Fibroblast of lung (primary cell): ENCODE results near the gene CENPF. TPM values are rescaled to one million over a fixed set of nuclear protein-coding genes. Genes with fewer than 3 reads are reported as not detected.
A peak's percentile ranks its signal among the peaks of the same experiment; 100 is the strongest.

ENCODE experiments used
- DNase-seq, 2 donors: peaks; one replicate each; pipeline versions ENCODE4 v3.0.0 to v3.0.0-alpha.2; 2010; ENCODE audit warnings: low read depth in 2 of 2
- H2AFZ ChIP-seq: 2 replicates; pipeline ENCODE4 v1.5.1; 2012; ENCODE audit warnings: low read length, control low read depth, inconsistent platforms
- H3K27ac ChIP-seq: 2 replicates; pipeline ENCODE4 v1.5.1; 2011; ENCODE audit warnings: low read length, control low read depth; ENCODE audit not compliant: insufficient read depth
- H3K27me3 ChIP-seq: 2 replicates; pipeline ENCODE4 v1.5.1; 2011; ENCODE audit warnings: mild to moderate bottlenecking, low read length; ENCODE audit not compliant: control insufficient read depth, insufficient read depth
- H3K36me3 ChIP-seq: 2 replicates; pipeline ENCODE4 v1.5.1; 2011; ENCODE audit warnings: low read length; ENCODE audit not compliant: control insufficient read depth, insufficient read depth
- H3K4me1 ChIP-seq: 2 replicates; pipeline ENCODE4 v1.5.1; 2011; ENCODE audit warnings: low read length; ENCODE audit not compliant: control insufficient read depth, insufficient read depth; ENCODE audit errors: extremely low read depth
- H3K4me2 ChIP-seq: 2 replicates; pipeline ENCODE4 v1.5.1; 2011; ENCODE audit warnings: low read length, control low read depth; ENCODE audit not compliant: insufficient read depth; ENCODE audit errors: extremely low read depth
- H3K4me3 ChIP-seq, 4 experiments: fragments of 200-600 bp in 1 of 4; sonication (generic) in 1 of 4; replicated peaks in 1 of 4; 2 replicates each; pipeline ENCODE4 v1.5.1; 2011 to 2016; ENCODE audit warnings: low read length in 4 of 4, low read depth in 3 of 4, mild to moderate bottlenecking in 3 of 4, control low read depth in 2 of 4, inconsistent platforms in 1 of 4, mixed read lengths in 1 of 4; ENCODE audit not compliant: insufficient read depth in 1 of 4; ENCODE audit errors: control extremely low read depth in 1 of 4
- H3K79me2 ChIP-seq: 2 replicates; pipeline ENCODE4 v1.5.1; 2012; ENCODE audit warnings: mild to moderate bottlenecking, low read length, inconsistent platforms; ENCODE audit not compliant: control insufficient read depth, insufficient read depth
- H3K9ac ChIP-seq: 2 replicates; pipeline ENCODE4 v1.5.1; 2011; ENCODE audit warnings: mild to moderate bottlenecking, low read length, control low read depth; ENCODE audit not compliant: insufficient read depth
- H3K9me3 ChIP-seq: 2 replicates; pipeline ENCODE4 v1.5.1; 2012; ENCODE audit warnings: low read depth, low read length; ENCODE audit not compliant: control insufficient read depth, insufficient read depth
- H4K20me1 ChIP-seq: 2 replicates; pipeline ENCODE4 v1.5.1; 2011; ENCODE audit warnings: low read length; ENCODE audit not compliant: control insufficient read depth, insufficient read depth; ENCODE audit errors: extremely low read depth
- EZH2 ChIP-seq: IDR thresholded peaks from 2 replicates; pipeline ENCODE4 v1.5.1; 2012; ENCODE audit warnings: low read length, control low read depth, mild to moderate bottlenecking; ENCODE audit errors: missing control alignments
- polyA plus RNA-seq, 2 donors: library from polyadenylated mRNA; depleted of rRNA in 1 of 2; stranded (reverse) in 1 of 2; unstranded in 1 of 2; fragments of >200 nt; gene quantifications; 2 replicates each; pipeline ENCODE4 v1.2.1, GENCODE V29; 2011 to 2012; ENCODE audit warnings: missing spikeins in 1 of 2
- total RNA-seq: library from RNA; depleted of rRNA; stranded (reverse); fragments of >200 nt; gene quantifications from 2 replicates; pipeline ENCODE4 v1.2.1, GENCODE V29; 2014
- TF ChIP-seq, protein P1 (sequence below), 2 donors: IDR thresholded peaks in 1 of 2; conservative IDR thresholded peaks in 1 of 2; 1 replicate in 1 of 2; 2 replicates in 1 of 2; pipeline ENCODE4 v1.5.1; 2011 to 2012; ENCODE audit warnings: low read length in 2 of 2, control low read depth in 1 of 2, inconsistent platforms in 1 of 2, low read depth in 1 of 2, mild to moderate bottlenecking in 1 of 2

The CENPF gene
- total and polyA plus RNA-seq, 2 donors (not counting 1 experiment from before 2014, with no cell fraction given), result 12.0 to 13.2 TPM

DNA sequence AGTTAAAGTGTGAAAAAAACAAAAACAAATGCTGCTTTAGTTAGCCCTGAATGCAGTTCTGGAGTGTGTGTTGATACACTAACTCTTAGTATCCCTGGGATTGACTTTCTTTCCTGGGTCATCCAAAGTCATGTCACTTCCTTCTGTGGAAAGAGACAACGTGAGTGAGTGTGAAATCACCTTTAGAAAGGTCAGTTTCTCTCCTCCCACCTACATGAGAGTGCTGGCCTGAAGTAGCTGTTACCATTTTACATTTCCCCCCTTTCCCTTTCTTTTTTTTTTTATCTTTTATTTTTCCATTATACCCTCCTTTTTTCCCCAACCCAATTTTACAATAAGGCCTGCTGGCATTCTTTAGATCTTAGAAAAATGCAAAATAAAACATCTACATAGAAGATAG is 55.2 kb downstream of the CENPF start:
- H3K4me1 ChIP-seq, result no peaks in the 10 kb centered on the region
- H4K20me1 ChIP-seq, result no peaks in the 10 kb centered on the region
- no peak overlapping the region for H3K9ac ChIP-seq
- H3K79me2 ChIP-seq, result peaks cover 2% of the 10 kb centered on the region
- H3K4me3 ChIP-seq, result no peak overlapping the region
- no peak overlapping the region for H3K27ac ChIP-seq
- H3K27me3 ChIP-seq, result no peaks in the 10 kb centered on the region
- no peak overlapping the region for H2AFZ ChIP-seq
- no peak for DNase-seq
- H3K9me3 ChIP-seq, result no peaks in the 10 kb centered on the region
- H3K36me3 ChIP-seq, result peaks cover 8% of the 10 kb centered on the region
- no peak for TF ChIP-seq EZH2
- TF ChIP-seq, protein P1, sequence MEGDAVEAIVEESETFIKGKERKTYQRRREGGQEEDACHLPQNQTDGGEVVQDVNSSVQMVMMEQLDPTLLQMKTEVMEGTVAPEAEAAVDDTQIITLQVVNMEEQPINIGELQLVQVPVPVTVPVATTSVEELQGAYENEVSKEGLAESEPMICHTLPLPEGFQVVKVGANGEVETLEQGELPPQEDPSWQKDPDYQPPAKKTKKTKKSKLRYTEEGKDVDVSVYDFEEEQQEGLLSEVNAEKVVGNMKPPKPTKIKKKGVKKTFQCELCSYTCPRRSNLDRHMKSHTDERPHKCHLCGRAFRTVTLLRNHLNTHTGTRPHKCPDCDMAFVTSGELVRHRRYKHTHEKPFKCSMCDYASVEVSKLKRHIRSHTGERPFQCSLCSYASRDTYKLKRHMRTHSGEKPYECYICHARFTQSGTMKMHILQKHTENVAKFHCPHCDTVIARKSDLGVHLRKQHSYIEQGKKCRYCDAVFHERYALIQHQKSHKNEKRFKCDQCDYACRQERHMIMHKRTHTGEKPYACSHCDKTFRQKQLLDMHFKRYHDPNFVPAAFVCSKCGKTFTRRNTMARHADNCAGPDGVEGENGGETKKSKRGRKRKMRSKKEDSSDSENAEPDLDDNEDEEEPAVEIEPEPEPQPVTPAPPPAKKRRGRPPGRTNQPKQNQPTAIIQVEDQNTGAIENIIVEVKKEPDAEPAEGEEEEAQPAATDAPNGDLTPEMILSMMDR (conservative IDR thresholded peaks at IDR 0.05 in 1 of 2, IDR thresholded peaks at IDR 0.05 in 1 of 2; ENCODE audit: low read depth in 1 of 2, low read length in 2 of 2), result no peak
- no peak overlapping the region for H3K4me2 ChIP-seq

DNA sequence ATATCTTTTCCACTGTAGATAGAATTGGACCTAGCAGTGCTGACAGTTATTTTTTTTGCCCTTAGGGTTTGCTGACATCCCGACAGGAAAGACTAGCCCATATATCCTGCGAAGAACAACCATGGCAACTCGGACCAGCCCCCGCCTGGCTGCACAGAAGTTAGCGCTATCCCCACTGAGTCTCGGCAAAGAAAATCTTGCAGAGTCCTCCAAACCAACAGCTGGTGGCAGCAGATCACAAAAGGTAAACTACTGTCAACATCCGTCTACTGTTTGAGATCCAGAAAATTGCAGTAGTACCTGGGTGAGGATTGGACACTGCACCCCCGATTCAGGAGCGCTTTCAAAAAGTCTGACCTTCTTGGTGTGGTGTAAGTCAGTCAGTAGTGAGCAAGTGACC is 55.8 kb downstream of the CENPF start:
- H3K27ac ChIP-seq, result no peak overlapping the region
- H4K20me1 ChIP-seq, result no peaks in the 10 kb centered on the region
- H3K4me3 ChIP-seq, result no peak overlapping the region
- H3K4me2 ChIP-seq, result no peak overlapping the region
- no peaks in the 10 kb centered on the region for H3K4me1 ChIP-seq
- no peak overlapping the region for H3K9ac ChIP-seq
- peaks cover 8% of the 10 kb centered on the region for H3K36me3 ChIP-seq
- DNase-seq, result peak; percentile 32 to 40
- no peaks in the 10 kb centered on the region for H3K9me3 ChIP-seq
- no peaks in the 10 kb centered on the region for H3K27me3 ChIP-seq
- H2AFZ ChIP-seq, result no peak overlapping the region
- peaks cover 2% of the 10 kb centered on the region for H3K79me2 ChIP-seq
- no peak for TF ChIP-seq EZH2
- TF ChIP-seq, protein P1 (conservative IDR thresholded peaks at IDR 0.05 in 1 of 2, IDR thresholded peaks at IDR 0.05 in 1 of 2; ENCODE audit: low read depth in 1 of 2, low read length in 2 of 2), result peak; percentile 32 to 55

DNA sequence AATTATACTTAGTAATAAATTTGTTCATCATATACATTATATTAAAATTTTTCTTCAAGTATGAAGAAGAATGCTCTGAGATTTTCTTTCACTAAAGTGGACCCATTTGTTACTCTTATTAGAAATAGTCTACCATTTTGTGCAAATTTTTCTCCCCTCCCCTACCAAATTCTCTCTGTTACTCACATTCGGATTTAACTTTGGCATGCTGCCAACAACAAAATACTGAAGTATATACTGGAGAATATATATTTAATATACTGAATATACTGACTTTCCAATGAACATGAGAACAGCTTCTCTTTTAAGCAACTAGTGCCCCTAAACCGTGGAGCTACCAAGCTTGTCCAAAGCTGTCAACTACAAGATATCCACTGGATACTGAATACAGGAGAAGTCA is 57.2 kb downstream of the CENPF start:
- no peaks in the 10 kb centered on the region for H3K9me3 ChIP-seq
- TF ChIP-seq EZH2, result no peak
- TF ChIP-seq, protein P1 (conservative IDR thresholded peaks at IDR 0.05 in 1 of 2, IDR thresholded peaks at IDR 0.05 in 1 of 2; ENCODE audit: low read depth in 1 of 2, low read length in 2 of 2), result no peak
- peak in 1 of 2 donors; percentile 25 for DNase-seq
- no peak overlapping the region for H3K27ac ChIP-seq
- no peak overlapping the region for H2AFZ ChIP-seq
- peaks cover 2% of the 10 kb centered on the region for H3K79me2 ChIP-seq
- H4K20me1 ChIP-seq, result no peaks in the 10 kb centered on the region
- no peaks in the 10 kb centered on the region for H3K27me3 ChIP-seq
- no peaks in the 10 kb centered on the region for H3K4me1 ChIP-seq
- no peak overlapping the region for H3K4me3 ChIP-seq
- H3K9ac ChIP-seq, result no peak overlapping the region
- peaks cover 10% of the 10 kb centered on the region for H3K36me3 ChIP-seq
- H3K4me2 ChIP-seq, result no peak overlapping the region
